Activated naive CD8-positive, alpha-beta T cell treated with anti-CD3 and anti-CD28 coated beads, Interleukin-2, amount 50 U/mL, for 24 hours (primary cell): ENCODE results near the gene THOC6.
"Not testable (repeated sequence)": the region's sequence is repeated elsewhere in the genome, so short reads cannot be mapped to it uniquely, and the experiment has no call there.

ENCODE experiments used
- ATAC-seq: fragments of 150-1000 bp; cut with Tn5 transposase; one replicate; pipeline ENCODE4 v1.10.0; 2021
- DNase-seq: peaks from one replicate; pipeline ENCODE4 v3.0.0; 2021
- H3K27ac Mint-ChIP-seq: one replicate; pipeline ENCODE4 v1.8.0; 2021; ENCODE audit warnings: mild to moderate bottlenecking, mixed read lengths
- H3K27me3 Mint-ChIP-seq: one replicate; pipeline ENCODE4 v1.8.0; 2021; ENCODE audit warnings: mixed read lengths
- H3K36me3 Mint-ChIP-seq: one replicate; pipeline ENCODE4 v1.8.0; 2021; ENCODE audit warnings: low read depth, mixed read lengths
- H3K4me1 Mint-ChIP-seq: one replicate; pipeline ENCODE4 v1.8.0; 2021; ENCODE audit warnings: mixed read lengths
- H3K4me3 Mint-ChIP-seq: one replicate; pipeline ENCODE4 v1.8.0; 2021; ENCODE audit warnings: mild to moderate bottlenecking, moderate library complexity, mixed read lengths
- H3K9me3 Mint-ChIP-seq: one replicate; pipeline ENCODE4 v1.8.0; 2021; ENCODE audit warnings: mixed read lengths

The THOC6 gene

GRCh38 chr16:3045758-3046640 lies 22.2 kb downstream of the THOC6 start, which contains the start of gene MMP25:
MMP25 (plus strand) TSS chr16:3046561; CDS start chr16:3046918, 357 bp downstream.
- Mint-ChIP-seq H3K4me3 (peak within 1 kb of the TSS; percentile 65), H3K4me1 (peaks cover 13% of the 10 kb centered on the region), H3K27me3 (peaks cover 56% of the 10 kb centered on the region), H3K36me3 (no peaks in the 10 kb centered on the region), H3K27ac (no peak within 1 kb of the TSS), H3K9me3 (no peaks in the 10 kb centered on the region)
- ATAC-seq = no peak
- DNase-seq = no peak

- Mint-ChIP-seq H3K9me3 (no peaks in the 10 kb centered on the region), H3K36me3 (no peaks in the 10 kb centered on the region), H3K4me3 (peak overlapping the region; percentile 48), H3K27me3 (peaks cover 51% of the 10 kb centered on the region), H3K4me1 (peaks cover 16% of the 10 kb centered on the region), H3K27ac (no peak overlapping the region)
- DNase-seq = no peak
- no peak for ATAC-seq
These were observed 23.0 kb downstream of the THOC6 start for GRCh38 chr16:3046641-3047386.

GRCh38 chr16:3047387-3047720 lies 23.5 kb downstream of the THOC6 start:
- Mint-ChIP-seq H3K9me3 (no peaks in the 10 kb centered on the region), H3K27me3 (peaks cover 48% of the 10 kb centered on the region), H3K4me1 (peaks cover 16% of the 10 kb centered on the region), H3K4me3 (peak overlapping the region; percentile 40), H3K36me3 (no peaks in the 10 kb centered on the region), H3K27ac (no peak overlapping the region)
- ATAC-seq (no peak), DNase-seq (no peak)

GRCh38 chr16:3049921-3050481 lies 26.2 kb downstream of the THOC6 start:
- Mint-ChIP-seq H3K36me3 (peaks cover 3% of the 10 kb centered on the region), H3K4me3 (no peak overlapping the region), H3K27ac (no peak overlapping the region), H3K9me3 (no peaks in the 10 kb centered on the region), H3K4me1 (peaks cover 19% of the 10 kb centered on the region), H3K27me3 (peaks cover 25% of the 10 kb centered on the region)
- no peak for DNase-seq
- no peak for ATAC-seq

- Mint-ChIP-seq H3K27ac (no peak overlapping the region), H3K4me1 (peaks cover 20% of the 10 kb centered on the region), H3K9me3 (no peaks in the 10 kb centered on the region), H3K27me3 (peaks cover 20% of the 10 kb centered on the region), H3K4me3 (no peak overlapping the region), H3K36me3 (peaks cover 5% of the 10 kb centered on the region)
- ATAC-seq (no peak), DNase-seq (no peak)
These were observed 26.7 kb downstream of the THOC6 start for GRCh38 chr16:3050487-3050886.

GRCh38 chr16:3051009-3051408 lies 27.2 kb downstream of the THOC6 start:
- Mint-ChIP-seq H3K36me3 (peaks cover 5% of the 10 kb centered on the region), H3K9me3 (no peaks in the 10 kb centered on the region), H3K27ac (no peak overlapping the region), H3K27me3 (peaks cover 17% of the 10 kb centered on the region), H3K4me3 (no peak overlapping the region), H3K4me1 (peaks cover 23% of the 10 kb centered on the region)
- ATAC-seq (no peak), DNase-seq (no peak)

- Mint-ChIP-seq H3K4me1 (peaks cover 26% of the 10 kb centered on the region), H3K4me3 (no peak overlapping the region), H3K27ac (no peak overlapping the region), H3K27me3 (peaks cover 17% of the 10 kb centered on the region), H3K36me3 (peaks cover 5% of the 10 kb centered on the region), H3K9me3 (no peaks in the 10 kb centered on the region)
- DNase-seq (no peak), ATAC-seq (no peak)
These were observed 27.7 kb downstream of the THOC6 start for GRCh38 chr16:3051494-3051893.

GRCh38 chr16:3052571-3053329 lies 28.9 kb downstream of the THOC6 start:
- not testable (repeated sequence) for DNase-seq, H3K36me3 Mint-ChIP-seq, H3K9me3 Mint-ChIP-seq, H3K4me3 Mint-ChIP-seq, H3K27ac Mint-ChIP-seq, H3K27me3 Mint-ChIP-seq
- H3K4me1 Mint-ChIP-seq = peaks cover 38% of the 10 kb centered on the region
- ATAC-seq = peak; percentile 60

- H3K27ac Mint-ChIP-seq, H3K4me3 Mint-ChIP-seq, H3K36me3 Mint-ChIP-seq, H3K27me3 Mint-ChIP-seq, DNase-seq, H3K9me3 Mint-ChIP-seq: not testable (repeated sequence)
- peaks cover 37% of the 10 kb centered on the region for H3K4me1 Mint-ChIP-seq
- ATAC-seq = peak; percentile 55
These were observed 29.5 kb downstream of the THOC6 start for GRCh38 chr16:3053330-3053710.

- peak overlapping the region; percentile 16 for H3K4me3 Mint-ChIP-seq
- DNase-seq (no peak), ATAC-seq (no peak)
- peaks cover 43% of the 10 kb centered on the region for H3K4me1 Mint-ChIP-seq
- peaks cover 8% of the 10 kb centered on the region for H3K36me3 Mint-ChIP-seq
- H3K27me3 Mint-ChIP-seq = no peaks in the 10 kb centered on the region
- H3K9me3 Mint-ChIP-seq = no peaks in the 10 kb centered on the region
- H3K27ac Mint-ChIP-seq = peak overlapping the region; percentile 18
These were observed 31.3 kb downstream of the THOC6 start for GRCh38 chr16:3054965-3055733.

GRCh38 chr16:3055734-3056115 lies 31.9 kb downstream of the THOC6 start:
- H3K27me3 Mint-ChIP-seq, H3K9me3 Mint-ChIP-seq, ATAC-seq, H3K27ac Mint-ChIP-seq, H3K4me3 Mint-ChIP-seq, H3K36me3 Mint-ChIP-seq, DNase-seq: not testable (repeated sequence)
- H3K4me1 Mint-ChIP-seq = peaks cover 48% of the 10 kb centered on the region

- DNase-seq (no peak), ATAC-seq (no peak)
- Mint-ChIP-seq H3K4me1 (peaks cover 46% of the 10 kb centered on the region), H3K27ac (no peak overlapping the region), H3K4me3 (peak overlapping the region; percentile 21), H3K9me3 (no peaks in the 10 kb centered on the region), H3K27me3 (no peaks in the 10 kb centered on the region), H3K36me3 (peaks cover 8% of the 10 kb centered on the region)
These were observed 32.7 kb downstream of the THOC6 start for GRCh38 chr16:3056336-3057180.
